ENCODE measurements around the gene TIPARP. TPM values are rescaled to one million over a fixed set of nuclear protein-coding genes. Genes with fewer than 3 reads are reported as not detected.
A peak's percentile ranks its signal among the peaks of the same experiment; 100 is the strongest.

The TIPARP gene
- total and polyA plus RNA-seq, 2 of the 13 experiments (the other 11 are each of a cell fraction or from before 2014, with no cell fraction given) = 7.3 to 19.7 TPM

GRCh38 chr3:156674046-156674910 is at the start of gene TIPARP (continued):
- TF ChIP-seq, protein P1, sequence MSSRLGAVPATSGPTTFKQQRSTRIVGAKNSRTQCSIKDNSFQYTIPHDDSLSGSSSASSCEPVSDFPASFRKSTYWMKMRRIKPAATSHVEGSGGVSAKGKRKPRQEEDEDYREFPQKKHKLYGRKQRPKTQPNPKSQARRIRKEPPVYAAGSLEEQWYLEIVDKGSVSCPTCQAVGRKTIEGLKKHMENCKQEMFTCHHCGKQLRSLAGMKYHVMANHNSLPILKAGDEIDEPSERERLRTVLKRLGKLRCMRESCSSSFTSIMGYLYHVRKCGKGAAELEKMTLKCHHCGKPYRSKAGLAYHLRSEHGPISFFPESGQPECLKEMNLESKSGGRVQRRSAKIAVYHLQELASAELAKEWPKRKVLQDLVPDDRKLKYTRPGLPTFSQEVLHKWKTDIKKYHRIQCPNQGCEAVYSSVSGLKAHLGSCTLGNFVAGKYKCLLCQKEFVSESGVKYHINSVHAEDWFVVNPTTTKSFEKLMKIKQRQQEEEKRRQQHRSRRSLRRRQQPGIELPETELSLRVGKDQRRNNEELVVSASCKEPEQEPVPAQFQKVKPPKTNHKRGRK (CRISPR knock-in tag; IDR thresholded peaks at IDR 0.05) = no peak; the same call in 1 of the 2 replicates
- TF ChIP-seq RERE (CRISPR knock-in tag; IDR thresholded peaks at IDR 0.05; ENCODE audit: low read depth) (peak; percentile 22; the same call in 1 of the 2 replicates), ZNF101 (CRISPR knock-in tag; IDR thresholded peaks at IDR 0.05; ENCODE audit: borderline replicate concordance, low read depth) (no peak), LCORL (IDR thresholded peaks at IDR 0.05) (no peak), LCORL (CRISPR knock-in tag; IDR thresholded peaks at IDR 0.05) (peak; percentile 89), ZNF224 (CRISPR knock-in tag; IDR thresholded peaks at IDR 0.05) (peak; percentile 76; the same call in 1 of the 2 replicates), HNF4G (IDR thresholded peaks at IDR 0.05; ENCODE audit: borderline replicate concordance, low read depth, low read length) (peak; percentile 42; the same call in 1 of the 2 replicates), HNF4G (CRISPR knock-in tag; IDR thresholded peaks at IDR 0.05; ENCODE audit: borderline replicate concordance, low read depth) (0 out of 2 replicates have a peak, but pooled peaks have one; percentile 38), FOXK1 (CRISPR knock-in tag; IDR thresholded peaks at IDR 0.05; ENCODE audit: borderline replicate concordance, low read depth) (peak; percentile 66; the same call in 1 of the 2 replicates), MTF1 (CRISPR knock-in tag; IDR thresholded peaks at IDR 0.05) (no peak), ZBTB21 (CRISPR knock-in tag; IDR thresholded peaks at IDR 0.05) (0 out of 2 replicates have a peak, but pooled peaks have one; percentile 27), SOX6 (IDR thresholded peaks at IDR 0.05) (no peak), SOX6 (CRISPR knock-in tag; IDR thresholded peaks at IDR 0.05) (peak; percentile 92), PAF1 (CRISPR knock-in tag; IDR thresholded peaks at IDR 0.05) (no peak), ZNF546 (CRISPR knock-in tag; conservative IDR thresholded peaks at IDR 0.05) (peak; percentile 94), ZNF891 (CRISPR knock-in tag; IDR thresholded peaks at IDR 0.05) (peak; percentile 52), TBX3 (IDR thresholded peaks at IDR 0.05; ENCODE audit: borderline replicate concordance) (peak; percentile 73; the same call in 1 of the 2 replicates), CENPX (CRISPR knock-in tag; IDR thresholded peaks at IDR 0.05) (no peak), ZNF17 (CRISPR knock-in tag; IDR thresholded peaks at IDR 0.05) (no peak), GLI4 (CRISPR knock-in tag; IDR thresholded peaks at IDR 0.05; ENCODE audit: borderline replicate concordance) (no peak; the same call in 1 of the 2 replicates), ZNF800 (CRISPR knock-in tag; IDR thresholded peaks at IDR 0.05) (no peak)
